ENCODE data around the gene SOX18.

DNA sequence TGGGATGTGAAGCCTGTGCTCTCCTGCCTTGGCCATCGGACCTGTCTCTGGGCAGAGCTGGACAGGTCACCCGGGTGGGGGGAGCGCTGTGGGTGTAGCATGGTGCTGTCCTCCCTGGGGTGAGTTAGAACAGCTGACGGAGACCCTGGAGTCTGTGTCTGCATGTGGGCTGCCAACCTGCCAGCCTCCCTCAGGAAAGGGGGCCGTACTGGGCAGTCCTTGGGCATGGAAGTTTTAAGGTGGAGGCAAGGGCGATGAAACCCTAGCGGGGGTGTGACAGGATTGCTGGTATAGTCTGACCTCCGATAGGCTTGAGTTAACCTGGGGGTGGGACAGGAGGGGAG lies 2.4 kb downstream of the SOX18 start:
- no peak for TF ChIP-seq GATAD2A (CRISPR knock-in tag; IDR thresholded peaks at IDR 0.05)
- TF ChIP-seq ZNF317 (CRISPR knock-in tag; IDR thresholded peaks at IDR 0.05) = no peak
- no peak for TF ChIP-seq RXRA (CRISPR knock-in tag; IDR thresholded peaks at IDR 0.05)
- no peak for TF ChIP-seq KDM5A (IDR thresholded peaks at IDR 0.05; ENCODE audit: borderline replicate concordance, low read length)
- TF ChIP-seq, protein P1, sequence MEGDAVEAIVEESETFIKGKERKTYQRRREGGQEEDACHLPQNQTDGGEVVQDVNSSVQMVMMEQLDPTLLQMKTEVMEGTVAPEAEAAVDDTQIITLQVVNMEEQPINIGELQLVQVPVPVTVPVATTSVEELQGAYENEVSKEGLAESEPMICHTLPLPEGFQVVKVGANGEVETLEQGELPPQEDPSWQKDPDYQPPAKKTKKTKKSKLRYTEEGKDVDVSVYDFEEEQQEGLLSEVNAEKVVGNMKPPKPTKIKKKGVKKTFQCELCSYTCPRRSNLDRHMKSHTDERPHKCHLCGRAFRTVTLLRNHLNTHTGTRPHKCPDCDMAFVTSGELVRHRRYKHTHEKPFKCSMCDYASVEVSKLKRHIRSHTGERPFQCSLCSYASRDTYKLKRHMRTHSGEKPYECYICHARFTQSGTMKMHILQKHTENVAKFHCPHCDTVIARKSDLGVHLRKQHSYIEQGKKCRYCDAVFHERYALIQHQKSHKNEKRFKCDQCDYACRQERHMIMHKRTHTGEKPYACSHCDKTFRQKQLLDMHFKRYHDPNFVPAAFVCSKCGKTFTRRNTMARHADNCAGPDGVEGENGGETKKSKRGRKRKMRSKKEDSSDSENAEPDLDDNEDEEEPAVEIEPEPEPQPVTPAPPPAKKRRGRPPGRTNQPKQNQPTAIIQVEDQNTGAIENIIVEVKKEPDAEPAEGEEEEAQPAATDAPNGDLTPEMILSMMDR (CRISPR knock-in tag; IDR thresholded peaks at IDR 0.05) = no peak

Data from HepG2 (cell line).